NCI-H146 (cell line): Measurements from ENCODE around the gene SHQ1.
"Not testable (repeated sequence)": the region's sequence is repeated elsewhere in the genome, so short reads cannot be mapped to it uniquely, and the experiment has no call there.

Experiments
- DNase-seq: peaks from one replicate; lab custom pipeline; 2025; lab: John Stamatoyannopoulos, UW

The SHQ1 gene

GRCh38 chr3:72748659-72749058 lies 99.6 kb downstream of the SHQ1 start:
- DNase-seq: no peak

- no peak for DNase-seq
These were observed 101.5 kb downstream of the SHQ1 start for GRCh38 chr3:72746430-72747411.

GRCh38 chr3:72745146-72745999 lies 102.9 kb downstream of the SHQ1 start:
- peak; percentile 22 for DNase-seq

- peak; percentile 39 for DNase-seq
These were observed 103.9 kb downstream of the SHQ1 start for GRCh38 chr3:72744330-72744729.

- DNase-seq: peak; percentile 18
These were observed 108.4 kb downstream of the SHQ1 start for GRCh38 chr3:72739531-72740466.

GRCh38 chr3:72738752-72739530 lies 109.3 kb downstream of the SHQ1 start:
- peak; percentile 80 for DNase-seq

GRCh38 chr3:72735072-72735471 lies 113.2 kb downstream of the SHQ1 start:
- DNase-seq: not testable (repeated sequence)

- no peak for DNase-seq
These were observed 114.6 kb downstream of the SHQ1 start for GRCh38 chr3:72733676-72734075.

- not testable (repeated sequence) for DNase-seq
These were observed 115.4 kb downstream of the SHQ1 start for GRCh38 chr3:72732666-72733345.

- peak; percentile 52 for DNase-seq
These were observed 119.2 kb downstream of the SHQ1 start for GRCh38 chr3:72728958-72729467.

- no peak for DNase-seq
These were observed 119.8 kb downstream of the SHQ1 start for GRCh38 chr3:72728329-72728889.

GRCh38 chr3:72727726-72728125 lies 120.5 kb downstream of the SHQ1 start:
- DNase-seq: no peak

- no peak for DNase-seq
These were observed 121.1 kb downstream of the SHQ1 start for GRCh38 chr3:72727172-72727571.

GRCh38 chr3:72725229-72725628 lies 123.0 kb downstream of the SHQ1 start:
- peak; percentile 10 for DNase-seq

- no peak for DNase-seq
These were observed 124.2 kb downstream of the SHQ1 start for GRCh38 chr3:72724070-72724469.

GRCh38 chr3:72722930-72723726 lies 125.1 kb downstream of the SHQ1 start:
- DNase-seq: peak; percentile 0

- DNase-seq: no peak
These were observed 126.4 kb downstream of the SHQ1 start for GRCh38 chr3:72721683-72722381.

- DNase-seq: peak; percentile 1
These were observed 127.7 kb downstream of the SHQ1 start for GRCh38 chr3:72720566-72720965.
